K562 (cell line): Measurements from ENCODE around the gene CTRL. TPM values are rescaled to one million over a fixed set of nuclear protein-coding genes. Genes with fewer than 3 reads are reported as not detected.

Experiments used
- BMI1 ChIP-seq: fragments of 150-350 bp; IDR thresholded peaks from 2 replicates; pipeline ENCODE4 v1.6.1; 2014; ENCODE audit warnings: low read length
- HDGF ChIP-seq: fragments of 450-650 bp; IDR thresholded peaks from 2 replicates; pipeline ENCODE4 v1.6.1; 2016
- KAT7 ChIP-seq: sonication (generic); formaldehyde crosslinking; IDR thresholded peaks from 2 replicates; pipeline ENCODE4 v1.8.0; 2022; ENCODE audit warnings: missing genetic modification reagents, mild to moderate bottlenecking, borderline replicate concordance
- PHF20 ChIP-seq: fragments of 450-650 bp; IDR thresholded peaks from 2 replicates; pipeline ENCODE4 v1.6.1; 2018; ENCODE audit not compliant: partially characterized antibody
- POLR2A ChIP-seq: fragments of 450-650 bp; conservative IDR thresholded peaks from 2 replicates; pipeline ENCODE4 v1.6.1; 2016
- RBM22 ChIP-seq: fragments of 200-400 bp; formaldehyde crosslinking; IDR thresholded peaks from 2 replicates; pipeline ENCODE4 v1.6.1; 2018; ENCODE audit warnings: low read length, low read depth; ENCODE audit not compliant: poor library complexity, severe bottlenecking
- RNF2 ChIP-seq: sonication (generic); IDR thresholded peaks from 2 replicates; pipeline ENCODE4 v1.6.1; 2016
- SMARCE1 ChIP-seq: fragments of 450-650 bp; IDR thresholded peaks from 2 replicates; pipeline ENCODE4 v1.7.1; 2016; ENCODE audit warnings: mild to moderate bottlenecking
- SRF ChIP-seq, 2 experiments: fragments of 250-450, 450-650 bp in 1 of 2; sonication (Bioruptor Pico) in 1 of 2; sonication (generic) in 1 of 2; formaldehyde crosslinking; IDR thresholded peaks; 2 replicates each; pipeline versions ENCODE4 v1.5.0 to v1.5.1; 2020 to 2022; ENCODE audit warnings: mild to moderate bottlenecking in 1 of 2, missing genetic modification reagents in 1 of 2
- TAF1 ChIP-seq: IDR thresholded peaks from 2 replicates; pipeline ENCODE4 v1.6.1; 2011; ENCODE audit warnings: mild to moderate bottlenecking, low read length, moderate library complexity; ENCODE audit not compliant: insufficient read depth, control insufficient read depth, severe bottlenecking; ENCODE audit errors: extremely low read depth
- TEAD4 ChIP-seq, 2 experiments: sonication (generic) in 1 of 2; formaldehyde crosslinking in 1 of 2; IDR thresholded peaks; 2 replicates each; pipeline versions ENCODE4 v1.6.1 to v1.8.0; 2012 to 2022; ENCODE audit warnings: borderline replicate concordance in 1 of 2, inconsistent platforms in 1 of 2, low read length in 1 of 2, mild to moderate bottlenecking in 1 of 2, missing genetic modification reagents in 1 of 2
- ZNF436 ChIP-seq: fragments of 250-450, 450-650 bp; sonication (Bioruptor Pico); formaldehyde crosslinking; IDR thresholded peaks from 2 replicates; pipeline ENCODE4 v1.7.0; 2020; ENCODE audit warnings: mild to moderate bottlenecking
- polyA plus RNA-seq, 8 experiments: library from polyadenylated mRNA; depleted of rRNA in 4 of 8; stranded (reverse) in 5 of 8; unstranded in 3 of 8; fragments of >200 nt; fragmentation: Nextera tagmentation in 2 of 8; fragmentation: Illumina TruSeq in 1 of 8; extraction: Ambion mirVana in 2 of 8; extraction: Trizol in 1 of 8; gene quantifications; 2 replicates each; pipeline versions ENCODE4 v1.2.1 to v1.2.3, GENCODE V29; 2011 to 2014; ENCODE audit warnings: inconsistent platforms in 1 of 8, missing spikeins in 1 of 8
- total RNA-seq, 7 experiments: library from RNA; depleted of rRNA in 6 of 7; stranded (reverse); fragments of >200 nt in 6 of 7; fragmentation: Illumina TruSeq in 2 of 7; extraction: Trizol in 2 of 7; gene quantifications; 2 replicates each; pipeline versions ENCODE4 v1.2.1 to v1.2.3, GENCODE V29; 2011 to 2021; ENCODE audit warnings: low replicate concordance in 1 of 7
- TF ChIP-seq, protein P1 (sequence below): fragments of 450-650 bp; conservative IDR thresholded peaks from 2 replicates; pipeline ENCODE4 v1.6.1; 2016; ENCODE audit warnings: missing genetic modification characterization, low read depth, mild to moderate bottlenecking, control low read depth, missing compliant biosample characterization
- TF ChIP-seq, protein P2 (sequence below): fragments of 450-650 bp; IDR thresholded peaks from 2 replicates; pipeline ENCODE4 v1.6.1; 2018; ENCODE audit not compliant: partially characterized antibody
- TF ChIP-seq, protein P3 (sequence below): fragments of 450-650 bp; IDR thresholded peaks from one replicate; pipeline ENCODE4 v1.6.1; 2018; ENCODE audit warnings: mild to moderate bottlenecking, moderate library complexity; ENCODE audit not compliant: partially characterized antibody
- TF ChIP-seq, protein P4 (sequence below), 3 experiments: IDR thresholded peaks in 2 of 3; conservative IDR thresholded peaks in 1 of 3; 2 replicates each; pipeline ENCODE4 v1.5.1; 2011 to 2012; ENCODE audit warnings: low read length in 3 of 3, mild to moderate bottlenecking in 3 of 3, control low read depth in 2 of 3, improper control_type of control experiment in 1 of 3, inconsistent platforms in 1 of 3, low read depth in 1 of 3, mixed read lengths in 1 of 3, moderate library complexity in 1 of 3; ENCODE audit not compliant: insufficient read depth in 2 of 3
- TF ChIP-seq, protein P5 (sequence below): sonication (generic); formaldehyde crosslinking; IDR thresholded peaks from 2 replicates; pipeline ENCODE4 v1.8.1; 2023; ENCODE audit warnings: mild to moderate bottlenecking, missing genetic modification reagents, moderate library complexity

CTRL gene
- total and polyA plus RNA-seq, 9 of the 15 experiments (the other 6 are each of a cell fraction or from before 2014, with no cell fraction given) = 1.4 to 5.6 (median 2.5) TPM

DNA sequence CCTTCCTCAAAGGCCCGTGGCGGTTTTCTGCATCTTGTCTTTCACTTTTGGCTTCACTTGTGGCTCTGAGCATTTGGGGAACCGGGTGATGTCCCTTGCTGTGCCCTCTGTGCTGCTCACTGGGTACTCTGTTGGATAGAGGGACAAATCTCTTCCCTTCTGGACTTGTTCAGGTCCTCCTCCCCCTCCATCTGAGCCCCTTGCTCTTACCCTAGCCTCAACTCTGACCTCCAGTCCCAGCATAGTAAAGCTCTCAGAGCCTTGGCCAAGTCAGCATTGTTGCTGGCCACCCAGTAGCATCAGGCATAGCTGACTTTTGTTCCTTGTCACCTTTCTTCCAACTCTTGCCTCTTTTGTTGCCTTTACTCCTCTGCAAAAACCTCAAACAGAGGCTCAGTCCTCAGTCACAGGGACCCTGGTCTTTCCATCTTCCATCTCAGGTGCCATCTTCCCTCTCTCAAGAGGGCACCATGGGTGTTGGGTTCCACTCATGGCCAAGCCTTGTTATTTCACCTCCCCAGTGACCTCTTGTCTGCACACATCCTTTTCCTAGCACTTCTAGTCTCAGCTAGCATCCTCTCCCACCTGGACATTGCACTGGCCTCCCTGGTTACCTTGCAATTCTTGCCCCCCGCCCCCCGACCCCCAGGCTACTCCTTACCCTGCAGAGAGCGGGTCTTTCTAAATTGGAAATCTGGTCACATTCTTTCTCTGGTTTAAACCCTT, 5.4 kb upstream of the CTRL start (continued):
- TF ChIP-seq, protein P1, sequence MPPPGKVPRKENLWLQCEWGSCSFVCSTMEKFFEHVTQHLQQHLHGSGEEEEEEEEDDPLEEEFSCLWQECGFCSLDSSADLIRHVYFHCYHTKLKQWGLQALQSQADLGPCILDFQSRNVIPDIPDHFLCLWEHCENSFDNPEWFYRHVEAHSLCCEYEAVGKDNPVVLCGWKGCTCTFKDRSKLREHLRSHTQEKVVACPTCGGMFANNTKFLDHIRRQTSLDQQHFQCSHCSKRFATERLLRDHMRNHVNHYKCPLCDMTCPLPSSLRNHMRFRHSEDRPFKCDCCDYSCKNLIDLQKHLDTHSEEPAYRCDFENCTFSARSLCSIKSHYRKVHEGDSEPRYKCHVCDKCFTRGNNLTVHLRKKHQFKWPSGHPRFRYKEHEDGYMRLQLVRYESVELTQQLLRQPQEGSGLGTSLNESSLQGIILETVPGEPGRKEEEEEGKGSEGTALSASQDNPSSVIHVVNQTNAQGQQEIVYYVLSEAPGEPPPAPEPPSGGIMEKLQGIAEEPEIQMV (tag) = no peak
- TF ChIP-seq, protein P2, sequence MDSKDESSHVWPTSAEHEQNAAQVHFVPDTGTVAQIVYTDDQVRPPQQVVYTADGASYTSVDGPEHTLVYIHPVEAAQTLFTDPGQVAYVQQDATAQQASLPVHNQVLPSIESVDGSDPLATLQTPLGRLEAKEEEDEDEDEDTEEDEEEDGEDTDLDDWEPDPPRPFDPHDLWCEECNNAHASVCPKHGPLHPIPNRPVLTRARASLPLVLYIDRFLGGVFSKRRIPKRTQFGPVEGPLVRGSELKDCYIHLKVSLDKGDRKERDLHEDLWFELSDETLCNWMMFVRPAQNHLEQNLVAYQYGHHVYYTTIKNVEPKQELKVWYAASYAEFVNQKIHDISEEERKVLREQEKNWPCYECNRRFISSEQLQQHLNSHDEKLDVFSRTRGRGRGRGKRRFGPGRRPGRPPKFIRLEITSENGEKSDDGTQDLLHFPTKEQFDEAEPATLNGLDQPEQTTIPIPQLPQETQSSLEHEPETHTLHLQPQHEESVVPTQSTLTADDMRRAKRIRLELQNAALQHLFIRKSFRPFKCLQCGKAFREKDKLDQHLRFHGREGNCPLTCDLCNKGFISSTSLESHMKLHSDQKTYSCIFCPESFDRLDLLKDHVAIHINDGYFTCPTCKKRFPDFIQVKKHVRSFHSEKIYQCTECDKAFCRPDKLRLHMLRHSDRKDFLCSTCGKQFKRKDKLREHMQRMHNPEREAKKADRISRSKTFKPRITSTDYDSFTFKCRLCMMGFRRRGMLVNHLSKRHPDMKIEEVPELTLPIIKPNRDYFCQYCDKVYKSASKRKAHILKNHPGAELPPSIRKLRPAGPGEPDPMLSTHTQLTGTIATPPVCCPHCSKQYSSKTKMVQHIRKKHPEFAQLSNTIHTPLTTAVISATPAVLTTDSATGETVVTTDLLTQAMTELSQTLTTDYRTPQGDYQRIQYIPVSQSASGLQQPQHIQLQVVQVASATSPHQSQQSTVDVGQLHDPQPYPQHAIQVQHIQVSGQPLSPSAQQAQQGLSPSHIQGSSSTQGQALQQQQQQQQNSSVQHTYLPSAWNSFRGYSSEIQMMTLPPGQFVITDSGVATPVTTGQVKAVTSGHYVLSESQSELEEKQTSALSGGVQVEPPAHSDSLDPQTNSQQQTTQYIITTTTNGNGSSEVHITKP = peak; percentile 69
- TF ChIP-seq PHF20 (peak; percentile 9), SMARCE1 (0 out of 2 replicates have a peak, but pooled peaks have one; percentile 15), RNF2 (no peak), BMI1 (no peak), TAF1 (peak; percentile 37), ZNF436 (CRISPR knock-in tag) (no peak), POLR2A (0 out of 2 replicates have a peak, but pooled peaks have one; percentile 20), RBM22 (no peak), HDGF (0 out of 2 replicates have a peak, but pooled peaks have one; percentile 35), KAT7 (CRISPR knock-in tag) (0 out of 2 replicates have a peak, but pooled peaks have one; percentile 32), TEAD4 (IDR thresholded peaks at IDR 0.05; ENCODE audit: low read length) (no peak), TEAD4 (CRISPR knock-in tag; IDR thresholded peaks at IDR 0.05; ENCODE audit: borderline replicate concordance) (no peak), SRF (CRISPR knock-in tag; IDR thresholded peaks at IDR 0.05) (no peak)
- TF ChIP-seq, protein P3, sequence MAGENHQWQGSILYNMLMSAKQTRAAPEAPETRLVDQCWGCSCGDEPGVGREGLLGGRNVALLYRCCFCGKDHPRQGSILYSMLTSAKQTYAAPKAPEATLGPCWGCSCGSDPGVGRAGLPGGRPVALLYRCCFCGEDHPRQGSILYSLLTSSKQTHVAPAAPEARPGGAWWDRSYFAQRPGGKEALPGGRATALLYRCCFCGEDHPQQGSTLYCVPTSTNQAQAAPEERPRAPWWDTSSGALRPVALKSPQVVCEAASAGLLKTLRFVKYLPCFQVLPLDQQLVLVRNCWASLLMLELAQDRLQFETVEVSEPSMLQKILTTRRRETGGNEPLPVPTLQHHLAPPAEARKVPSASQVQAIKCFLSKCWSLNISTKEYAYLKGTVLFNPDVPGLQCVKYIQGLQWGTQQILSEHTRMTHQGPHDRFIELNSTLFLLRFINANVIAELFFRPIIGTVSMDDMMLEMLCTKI = no peak
- TF ChIP-seq, protein P4, sequence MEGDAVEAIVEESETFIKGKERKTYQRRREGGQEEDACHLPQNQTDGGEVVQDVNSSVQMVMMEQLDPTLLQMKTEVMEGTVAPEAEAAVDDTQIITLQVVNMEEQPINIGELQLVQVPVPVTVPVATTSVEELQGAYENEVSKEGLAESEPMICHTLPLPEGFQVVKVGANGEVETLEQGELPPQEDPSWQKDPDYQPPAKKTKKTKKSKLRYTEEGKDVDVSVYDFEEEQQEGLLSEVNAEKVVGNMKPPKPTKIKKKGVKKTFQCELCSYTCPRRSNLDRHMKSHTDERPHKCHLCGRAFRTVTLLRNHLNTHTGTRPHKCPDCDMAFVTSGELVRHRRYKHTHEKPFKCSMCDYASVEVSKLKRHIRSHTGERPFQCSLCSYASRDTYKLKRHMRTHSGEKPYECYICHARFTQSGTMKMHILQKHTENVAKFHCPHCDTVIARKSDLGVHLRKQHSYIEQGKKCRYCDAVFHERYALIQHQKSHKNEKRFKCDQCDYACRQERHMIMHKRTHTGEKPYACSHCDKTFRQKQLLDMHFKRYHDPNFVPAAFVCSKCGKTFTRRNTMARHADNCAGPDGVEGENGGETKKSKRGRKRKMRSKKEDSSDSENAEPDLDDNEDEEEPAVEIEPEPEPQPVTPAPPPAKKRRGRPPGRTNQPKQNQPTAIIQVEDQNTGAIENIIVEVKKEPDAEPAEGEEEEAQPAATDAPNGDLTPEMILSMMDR (IDR thresholded peaks at IDR 0.05 in 2 of 3, conservative IDR thresholded peaks at IDR 0.05 in 1 of 3; ENCODE audit: insufficient read depth in 2 of 3, low read depth in 1 of 3, low read length in 3 of 3) = no peak
- TF ChIP-seq, protein P5, sequence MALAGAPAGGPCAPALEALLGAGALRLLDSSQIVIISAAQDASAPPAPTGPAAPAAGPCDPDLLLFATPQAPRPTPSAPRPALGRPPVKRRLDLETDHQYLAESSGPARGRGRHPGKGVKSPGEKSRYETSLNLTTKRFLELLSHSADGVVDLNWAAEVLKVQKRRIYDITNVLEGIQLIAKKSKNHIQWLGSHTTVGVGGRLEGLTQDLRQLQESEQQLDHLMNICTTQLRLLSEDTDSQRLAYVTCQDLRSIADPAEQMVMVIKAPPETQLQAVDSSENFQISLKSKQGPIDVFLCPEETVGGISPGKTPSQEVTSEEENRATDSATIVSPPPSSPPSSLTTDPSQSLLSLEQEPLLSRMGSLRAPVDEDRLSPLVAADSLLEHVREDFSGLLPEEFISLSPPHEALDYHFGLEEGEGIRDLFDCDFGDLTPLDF (CRISPR knock-in tag) = no peak
